Fibroblast of the aortic adventitia (primary cell): Measurements from ENCODE around the gene PELI2. TPM values are rescaled to one million over a fixed set of nuclear protein-coding genes. Genes with fewer than 3 reads are reported as not detected.

ENCODE experiments used
- DNase-seq: peaks from one replicate; pipeline ENCODE4 v3.0.0-alpha.2; 2010; ENCODE audit warnings: low read depth
- H3K4me3 ChIP-seq: 2 replicates; pipeline ENCODE4 v1.5.1; 2011; ENCODE audit warnings: low read depth, mild to moderate bottlenecking, control low read depth, low read length, moderate library complexity
- total RNA-seq: library from RNA; depleted of rRNA; stranded (reverse); fragments of >200 nt; gene quantifications from 2 replicates; pipeline ENCODE4 v1.2.3, GENCODE V29; 2012; ENCODE audit warnings: low replicate concordance
- TF ChIP-seq, protein P1 (sequence below): IDR thresholded peaks from 2 replicates; pipeline ENCODE4 v1.5.1; 2011; ENCODE audit warnings: mild to moderate bottlenecking, low read length, control low read depth, inconsistent platforms; ENCODE audit not compliant: insufficient read depth

Gene PELI2
- total RNA-seq, 1 donor, result 14.0 TPM

DNA sequence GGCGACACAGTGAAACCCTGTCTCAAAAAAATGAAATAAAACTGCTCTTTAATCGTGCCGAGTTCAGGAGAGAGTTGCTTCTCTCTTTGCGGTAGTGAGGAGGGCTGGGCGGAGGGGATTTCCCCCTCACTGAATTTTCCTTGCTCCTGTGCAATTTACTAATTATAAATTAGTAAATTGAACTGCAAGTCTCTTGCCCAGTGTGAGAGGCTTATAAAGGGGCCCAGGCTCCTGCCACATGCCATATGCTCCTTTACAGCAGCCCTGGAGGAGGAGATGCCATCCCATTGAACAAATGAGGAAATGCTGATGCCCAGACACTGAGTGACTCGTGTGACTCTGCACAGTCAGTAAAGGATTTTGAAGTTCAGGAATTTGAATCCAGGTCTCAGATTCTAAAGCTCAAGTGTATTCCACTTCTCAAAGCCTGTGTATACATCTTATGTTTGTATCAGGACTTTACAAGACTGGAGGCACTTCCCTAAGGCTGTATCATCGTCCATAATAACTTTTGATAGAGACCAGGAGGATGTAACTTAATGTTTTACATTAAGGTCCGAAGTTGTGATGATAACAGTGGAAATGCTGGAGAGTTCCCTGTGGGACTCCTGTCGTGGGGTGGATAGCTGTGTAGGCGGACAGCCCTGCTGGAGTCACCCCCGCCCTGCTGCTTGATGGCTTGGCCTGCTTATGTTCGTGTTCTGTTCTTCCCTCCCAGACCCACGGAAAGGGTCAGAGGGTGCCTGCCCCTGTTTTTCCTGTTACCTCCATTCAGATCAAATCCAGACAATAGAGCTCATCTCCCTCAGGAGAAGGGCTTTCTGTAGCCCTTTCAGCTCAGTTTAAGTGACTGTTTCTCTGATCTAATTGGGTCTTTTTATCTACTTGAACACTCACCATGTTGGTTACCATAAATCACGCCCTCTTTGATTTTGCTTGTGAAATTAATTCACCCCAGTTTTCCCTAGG lies 13.9 kb downstream of the PELI2 start:
- TF ChIP-seq, protein P1, sequence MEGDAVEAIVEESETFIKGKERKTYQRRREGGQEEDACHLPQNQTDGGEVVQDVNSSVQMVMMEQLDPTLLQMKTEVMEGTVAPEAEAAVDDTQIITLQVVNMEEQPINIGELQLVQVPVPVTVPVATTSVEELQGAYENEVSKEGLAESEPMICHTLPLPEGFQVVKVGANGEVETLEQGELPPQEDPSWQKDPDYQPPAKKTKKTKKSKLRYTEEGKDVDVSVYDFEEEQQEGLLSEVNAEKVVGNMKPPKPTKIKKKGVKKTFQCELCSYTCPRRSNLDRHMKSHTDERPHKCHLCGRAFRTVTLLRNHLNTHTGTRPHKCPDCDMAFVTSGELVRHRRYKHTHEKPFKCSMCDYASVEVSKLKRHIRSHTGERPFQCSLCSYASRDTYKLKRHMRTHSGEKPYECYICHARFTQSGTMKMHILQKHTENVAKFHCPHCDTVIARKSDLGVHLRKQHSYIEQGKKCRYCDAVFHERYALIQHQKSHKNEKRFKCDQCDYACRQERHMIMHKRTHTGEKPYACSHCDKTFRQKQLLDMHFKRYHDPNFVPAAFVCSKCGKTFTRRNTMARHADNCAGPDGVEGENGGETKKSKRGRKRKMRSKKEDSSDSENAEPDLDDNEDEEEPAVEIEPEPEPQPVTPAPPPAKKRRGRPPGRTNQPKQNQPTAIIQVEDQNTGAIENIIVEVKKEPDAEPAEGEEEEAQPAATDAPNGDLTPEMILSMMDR, result no peak
- H3K4me3 ChIP-seq, result no peak overlapping the region
- no peak for DNase-seq

DNA sequence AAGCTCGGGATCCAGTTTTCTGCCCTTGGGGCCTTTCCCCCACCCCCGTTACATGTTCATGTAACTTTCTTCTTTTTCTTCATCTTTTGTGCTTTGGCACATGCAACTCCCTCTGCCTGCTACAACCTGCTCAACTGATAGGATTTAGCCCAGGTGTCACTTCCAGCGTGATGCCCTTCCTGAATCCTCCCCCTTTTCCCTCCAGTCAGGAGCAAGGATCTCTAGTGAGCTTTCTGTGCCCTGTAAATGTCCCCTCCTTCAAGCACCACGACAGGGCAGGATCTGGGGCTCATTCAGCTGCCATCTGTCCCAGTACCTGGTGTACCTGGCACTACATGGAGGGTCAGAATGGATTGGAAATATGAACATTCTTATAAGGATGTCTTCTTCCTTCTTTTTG lies 15.3 kb downstream of the PELI2 start:
- no peak overlapping the region for H3K4me3 ChIP-seq
- no peak for DNase-seq
- TF ChIP-seq, protein P1, result no peak

DNA sequence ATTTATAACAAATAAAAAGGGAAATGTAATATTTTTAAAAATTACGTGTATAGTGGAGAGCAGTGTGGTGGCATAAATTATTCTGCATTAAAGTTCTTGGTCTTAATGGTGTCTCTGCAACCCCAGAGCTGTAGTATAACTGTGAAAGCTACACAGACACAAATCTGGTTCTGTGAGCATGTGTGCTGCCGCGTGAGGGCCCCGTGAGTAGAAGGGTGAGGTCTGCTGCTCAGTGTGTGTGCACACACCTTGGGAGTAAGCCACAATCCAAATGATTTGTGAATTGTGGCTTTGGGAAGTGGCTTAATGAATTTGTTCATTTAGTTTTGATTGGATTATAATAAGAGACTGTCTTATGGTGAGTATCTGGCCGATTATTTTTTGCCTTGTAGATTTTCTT lies 16.8 kb downstream of the PELI2 start:
- H3K4me3 ChIP-seq, result no peak overlapping the region
- TF ChIP-seq, protein P1, result no peak
- no peak for DNase-seq

DNA sequence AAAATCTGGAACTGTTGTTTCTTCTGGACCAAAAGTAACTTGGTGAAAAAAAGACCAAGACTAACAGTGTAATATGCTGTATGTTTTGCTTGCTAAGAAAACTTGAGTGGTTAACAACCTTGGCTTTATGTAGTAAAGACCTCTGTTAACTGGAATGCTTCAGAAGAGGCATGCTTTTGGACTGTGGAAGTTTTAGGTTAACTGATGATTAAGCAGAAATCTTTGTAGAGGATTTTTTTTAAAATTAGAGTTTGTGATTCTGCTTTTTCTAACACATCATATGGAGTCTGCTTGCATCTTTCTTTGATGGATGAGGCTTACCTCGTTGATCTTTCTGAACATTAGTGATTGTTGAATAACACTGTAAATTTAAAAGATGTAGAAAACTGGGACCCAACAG lies 17.5 kb downstream of the PELI2 start:
- no peak overlapping the region for H3K4me3 ChIP-seq
- TF ChIP-seq, protein P1, result no peak
- DNase-seq, result no peak

DNA sequence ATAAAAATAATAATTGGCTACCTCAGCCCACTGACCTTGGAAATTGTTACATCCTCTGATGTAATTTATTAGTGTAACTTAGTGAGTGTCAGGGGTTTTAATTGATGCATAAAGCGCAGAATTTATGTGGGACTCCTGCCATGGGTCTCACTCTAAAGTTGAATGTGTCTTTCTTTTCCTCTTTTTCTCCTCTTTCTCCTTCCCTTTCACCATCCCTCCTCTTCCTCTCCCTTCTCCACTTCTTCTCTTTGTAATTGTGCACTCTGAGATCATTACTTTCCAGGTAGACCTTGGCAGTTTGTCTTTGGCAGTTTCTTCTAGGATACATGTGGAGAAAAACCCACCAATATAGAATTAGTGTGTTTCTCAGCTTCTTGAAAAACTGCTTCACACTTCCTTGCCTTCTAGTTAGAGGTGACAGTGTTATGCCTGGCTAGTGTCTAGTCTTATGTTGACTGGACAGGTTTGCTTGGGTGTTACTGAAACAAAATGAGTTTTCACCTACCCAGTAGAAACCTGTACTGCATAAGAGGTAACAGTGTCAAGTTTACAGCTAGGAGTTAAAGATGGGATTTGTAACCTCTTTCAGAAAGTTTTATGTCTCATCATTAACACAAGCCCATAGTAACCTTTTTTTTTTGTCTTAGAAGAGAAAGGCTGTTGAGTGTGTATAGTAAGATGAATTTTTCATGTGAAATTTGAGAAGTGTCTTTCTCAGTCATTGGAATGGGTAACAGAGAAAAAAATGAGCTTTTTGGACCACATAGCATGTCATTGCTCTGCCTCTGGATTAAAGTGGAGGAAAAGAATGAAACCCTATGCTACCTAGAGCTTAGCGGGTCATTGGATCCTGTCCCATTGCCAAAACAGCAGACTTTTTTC lies 18.6 kb downstream of the PELI2 start:
- no peak for DNase-seq
- TF ChIP-seq, protein P1, result no peak
- H3K4me3 ChIP-seq, result no peak overlapping the region

DNA sequence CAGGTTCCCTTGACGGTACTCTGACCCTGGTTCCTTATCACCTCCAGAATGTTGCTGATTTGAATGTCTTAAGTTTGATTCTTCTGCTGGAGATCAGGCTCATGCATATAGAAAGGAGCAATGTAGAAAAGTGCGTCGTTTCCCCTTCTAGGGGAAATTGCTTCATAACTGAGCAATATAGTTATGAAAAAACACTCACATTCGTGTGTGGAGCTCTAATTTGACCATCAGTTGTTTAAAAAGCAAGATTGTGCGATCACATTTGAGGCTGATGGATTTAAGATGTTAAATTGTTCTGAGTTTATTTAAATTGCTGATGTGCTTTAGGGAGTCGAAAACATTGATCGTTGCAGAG lies 19.2 kb downstream of the PELI2 start:
- H3K4me3 ChIP-seq, result no peak overlapping the region
- DNase-seq, result no peak
- TF ChIP-seq, protein P1, result no peak
